Measurements from ENCODE around the gene GHR.

GHR gene

GRCh38 chr5:42665857-42666256 is 242.6 kb downstream of the GHR start:
- DNase-seq = no peak
- no peaks in the 10 kb centered on the region for H3K9me3 ChIP-seq (ENCODE audit: severe bottlenecking)
- no peak for TF ChIP-seq CTCF (IDR thresholded peaks at IDR 0.05; ENCODE audit: low read depth, low read length)
- H3K27me3 ChIP-seq (ENCODE audit: insufficient read depth, low read depth, severe bottlenecking) = peaks cover 3% of the 10 kb centered on the region
- no peak overlapping the region for H3K4me3 ChIP-seq (ENCODE audit: low read depth, low read length)
- no peaks in the 10 kb centered on the region for H3K36me3 ChIP-seq
- no peak overlapping the region for H3K27ac ChIP-seq

GRCh38 chr5:42666869-42667268 is 243.6 kb downstream of the GHR start:
- Histone ChIP-seq H3K36me3 (no peaks in the 10 kb centered on the region), H3K27ac (no peak overlapping the region), H3K4me3 (ENCODE audit: low read depth, low read length) (no peak overlapping the region), H3K27me3 (ENCODE audit: insufficient read depth, low read depth, severe bottlenecking) (peaks cover 6% of the 10 kb centered on the region), H3K9me3 (ENCODE audit: severe bottlenecking) (no peaks in the 10 kb centered on the region)
- no peak for DNase-seq
- TF ChIP-seq CTCF (IDR thresholded peaks at IDR 0.05; ENCODE audit: low read depth, low read length) = no peak

GRCh38 chr5:42668254-42668653 is 245.0 kb downstream of the GHR start:
- H3K27ac ChIP-seq = no peak overlapping the region
- no peak for TF ChIP-seq CTCF (IDR thresholded peaks at IDR 0.05; ENCODE audit: low read depth, low read length)
- no peaks in the 10 kb centered on the region for H3K36me3 ChIP-seq
- H3K27me3 ChIP-seq (ENCODE audit: insufficient read depth, low read depth, severe bottlenecking) = peaks cover 9% of the 10 kb centered on the region
- no peaks in the 10 kb centered on the region for H3K9me3 ChIP-seq (ENCODE audit: severe bottlenecking)
- DNase-seq = no peak
- no peak overlapping the region for H3K4me3 ChIP-seq (ENCODE audit: low read depth, low read length)

GRCh38 chr5:42672925-42673324 is 249.7 kb downstream of the GHR start:
- Histone ChIP-seq H3K27ac (no peak overlapping the region), H3K27me3 (ENCODE audit: insufficient read depth, low read depth, severe bottlenecking) (peaks cover 13% of the 10 kb centered on the region), H3K36me3 (no peaks in the 10 kb centered on the region), H3K4me3 (ENCODE audit: low read depth, low read length) (no peak overlapping the region), H3K9me3 (ENCODE audit: severe bottlenecking) (no peaks in the 10 kb centered on the region)
- TF ChIP-seq CTCF (IDR thresholded peaks at IDR 0.05; ENCODE audit: low read depth, low read length) = no peak
- no peak for DNase-seq

GRCh38 chr5:42675602-42676001 is 252.4 kb downstream of the GHR start:
- Histone ChIP-seq H3K9me3 (ENCODE audit: severe bottlenecking) (no peaks in the 10 kb centered on the region), H3K36me3 (no peaks in the 10 kb centered on the region), H3K4me3 (ENCODE audit: low read depth, low read length) (no peak overlapping the region), H3K27me3 (ENCODE audit: insufficient read depth, low read depth, severe bottlenecking) (peaks cover 24% of the 10 kb centered on the region), H3K27ac (no peak overlapping the region)
- TF ChIP-seq CTCF (IDR thresholded peaks at IDR 0.05; ENCODE audit: low read depth, low read length) = no peak
- no peak for DNase-seq

- Histone ChIP-seq H3K9me3 (ENCODE audit: severe bottlenecking) (no peaks in the 10 kb centered on the region), H3K36me3 (no peaks in the 10 kb centered on the region), H3K4me3 (ENCODE audit: low read depth, low read length) (no peak overlapping the region), H3K27ac (no peak overlapping the region), H3K27me3 (ENCODE audit: insufficient read depth, low read depth, severe bottlenecking) (peaks cover 21% of the 10 kb centered on the region)
- TF ChIP-seq CTCF (IDR thresholded peaks at IDR 0.05; ENCODE audit: low read depth, low read length) = no peak
- DNase-seq = no peak
Measured at GRCh38 chr5:42676362-42676761, 253.1 kb downstream of the GHR start.
